Liver (tissue), 9 donors: ENCODE results near the gene CABP4. TPM values are rescaled to one million over a fixed set of nuclear protein-coding genes. Genes with fewer than 3 reads are reported as not detected.

Source experiments
- DNase-seq: peaks from one replicate; pipeline ENCODE4 v3.0.0-alpha.2; 2017; ENCODE audit warnings: low spot score
- H3K27ac ChIP-seq, 2 donors: one replicate each; pipeline ENCODE4 v1.7.0; 2013; ENCODE audit warnings: inconsistent platforms in 2 of 2, low read length in 2 of 2, control low read depth in 1 of 2, low read depth in 1 of 2, mild to moderate bottlenecking in 1 of 2
- H3K27me3 ChIP-seq, 4 donors: one replicate each; pipeline versions ENCODE4 v1.6.1 to v1.7.0; 2013; ENCODE audit warnings: low read length in 3 of 4, inconsistent platforms in 1 of 4, mild to moderate bottlenecking in 1 of 4, moderate library complexity in 1 of 4; ENCODE audit not compliant: control insufficient read depth in 4 of 4, insufficient read depth in 4 of 4
- H3K36me3 ChIP-seq, 4 donors: one replicate each; pipeline versions ENCODE4 v1.6.1 to v1.7.0; 2013; ENCODE audit warnings: low read length in 3 of 4, mild to moderate bottlenecking in 3 of 4, low read depth in 1 of 4, moderate library complexity in 1 of 4; ENCODE audit not compliant: control insufficient read depth in 4 of 4, insufficient read depth in 3 of 4
- H3K4me1 ChIP-seq, 4 donors: one replicate each; pipeline versions ENCODE4 v1.6.1 to v1.7.0; 2013; ENCODE audit warnings: low read length in 3 of 4, mild to moderate bottlenecking in 3 of 4, moderate library complexity in 1 of 4; ENCODE audit not compliant: control insufficient read depth in 4 of 4, insufficient read depth in 4 of 4
- H3K4me3 ChIP-seq, 3 donors: one replicate each; pipeline versions ENCODE4 v1.6.1 to v1.7.0; 2013; ENCODE audit warnings: low read length in 3 of 3, control low read depth in 1 of 3, low read depth in 1 of 3, mild to moderate bottlenecking in 1 of 3
- H3K9ac ChIP-seq, 2 donors: one replicate each; pipeline ENCODE4 v1.7.0; 2013; ENCODE audit warnings: low read length in 2 of 2, mild to moderate bottlenecking in 2 of 2, moderate library complexity in 2 of 2, control low read depth in 1 of 2, low read depth in 1 of 2
- H3K9me3 ChIP-seq, 4 donors: one replicate each; pipeline versions ENCODE4 v1.6.1 to v1.7.0; 2013; ENCODE audit warnings: low read length in 3 of 4; ENCODE audit not compliant: control insufficient read depth in 4 of 4
- ATF3 ChIP-seq: IDR thresholded peaks from 2 replicates; pipeline ENCODE4 v1.6.1; 2016; ENCODE audit warnings: antibody characterized with exemption
- CTCF ChIP-seq: fragments of 150-350 bp; IDR thresholded peaks from 2 replicates; pipeline ENCODE4 v1.5.1; 2017; ENCODE audit warnings: improper control_type of control experiment, low read depth, low read length; ENCODE audit not compliant: missing input control
- EGR1 ChIP-seq, 2 donors: IDR thresholded peaks; 2 replicates each; pipeline ENCODE4 v1.6.1; 2016 to 2018; ENCODE audit warnings: antibody characterized with exemption in 2 of 2, low read depth in 2 of 2
- FOXA1 ChIP-seq: IDR thresholded peaks from 2 replicates; pipeline ENCODE4 v1.6.1; 2016; ENCODE audit warnings: antibody characterized with exemption
- FOXA2 ChIP-seq: IDR thresholded peaks from 2 replicates; pipeline ENCODE4 v1.6.1; 2016; ENCODE audit warnings: antibody characterized with exemption
- GABPA ChIP-seq, 2 donors: IDR thresholded peaks in 1 of 2; conservative IDR thresholded peaks in 1 of 2; 2 replicates each; pipeline ENCODE4 v1.6.1; 2016; ENCODE audit warnings: antibody characterized with exemption in 2 of 2, mild to moderate bottlenecking in 1 of 2, moderate library complexity in 1 of 2
- HNF4A ChIP-seq, 2 donors: conservative IDR thresholded peaks; 2 replicates each; pipeline ENCODE4 v1.6.1; 2016; ENCODE audit warnings: antibody characterized with exemption in 2 of 2, mild to moderate bottlenecking in 2 of 2
- HNF4G ChIP-seq: IDR thresholded peaks from 2 replicates; pipeline ENCODE4 v1.6.1; 2016; ENCODE audit warnings: antibody characterized with exemption
- JUND ChIP-seq, 2 donors: IDR thresholded peaks; 2 replicates each; pipeline ENCODE4 v1.6.1; 2016; ENCODE audit warnings: antibody characterized with exemption in 2 of 2
- MAX ChIP-seq: IDR thresholded peaks from 2 replicates; pipeline ENCODE4 v1.6.1; 2016; ENCODE audit warnings: antibody characterized with exemption
- NR2F2 ChIP-seq: IDR thresholded peaks from 2 replicates; pipeline ENCODE4 v1.6.1; 2016; ENCODE audit warnings: antibody characterized with exemption
- RAD21 ChIP-seq, 2 donors: IDR thresholded peaks; 2 replicates each; pipeline ENCODE4 v1.6.1; 2016; ENCODE audit warnings: antibody characterized with exemption in 2 of 2, mild to moderate bottlenecking in 2 of 2
- REST ChIP-seq: IDR thresholded peaks from 2 replicates; pipeline ENCODE4 v1.6.1; 2016; ENCODE audit warnings: antibody characterized with exemption, mild to moderate bottlenecking
- RXRA ChIP-seq, 2 donors: IDR thresholded peaks; 2 replicates each; pipeline ENCODE4 v1.6.1; 2017 to 2018; ENCODE audit warnings: antibody characterized with exemption in 2 of 2, mild to moderate bottlenecking in 1 of 2
- SP1 ChIP-seq: IDR thresholded peaks from 2 replicates; pipeline ENCODE4 v1.6.1; 2018; ENCODE audit warnings: antibody characterized with exemption, mild to moderate bottlenecking
- TAF1 ChIP-seq: conservative IDR thresholded peaks from 2 replicates; pipeline ENCODE4 v1.6.1; 2016; ENCODE audit warnings: antibody characterized with exemption, mild to moderate bottlenecking
- YY1 ChIP-seq: IDR thresholded peaks from 2 replicates; pipeline ENCODE4 v1.6.1; 2016; ENCODE audit warnings: antibody characterized with exemption, mild to moderate bottlenecking
- ZBTB33 ChIP-seq: IDR thresholded peaks from 2 replicates; pipeline ENCODE4 v1.6.1; 2016; ENCODE audit warnings: antibody characterized with exemption
- WGBS: extraction: QIAGEN DNeasy Blood & Tissue Kit; methylation state at CpG from one replicate; pipeline ENCODE4 v1.1.7; 2013; 5-methylcytosine and 5-hydroxymethylcytosine counted together
- polyA plus RNA-seq, 2 donors: library from polyadenylated mRNA; stranded (reverse) in 1 of 2; unstranded in 1 of 2; fragments of 200-250 nt in 1 of 2; fragments of >200 nt in 1 of 2; fragmentation: Nextera tagmentation in 1 of 2; extraction: Ambion mirVana in 1 of 2; gene quantifications; one replicate each; pipeline versions ENCODE4 v1.2.1 to v1.2.3, GENCODE V29; 2013 to 2015
- total RNA-seq, 2 donors: library from RNA; depleted of rRNA; stranded (reverse); fragments of >200 nt; gene quantifications; one replicate each; pipeline ENCODE4 v1.2.3, GENCODE V29; 2014
- donor health status: healthy.
- donor health status: healthy.
- donor health status: healthy.
- donor health status: healthy.
- donor health status: healthy.

Gene CABP4
- total and polyA plus RNA-seq, 4 donors, result 0.85 to 2.9 (median 1.6) TPM

GRCh38 chr11:67437809-67438157 is 17.4 kb upstream of the CABP4 start:
- no peak for TF ChIP-seq ATF3
- TF ChIP-seq JUND (IDR thresholded peaks at IDR 0.05), result no peak
- TF ChIP-seq GABPA (IDR thresholded peaks at IDR 0.05 in 1 of 2, conservative IDR thresholded peaks at IDR 0.05 in 1 of 2), result no peak
- no peak for TF ChIP-seq CTCF
- no peak for TF ChIP-seq HNF4G
- TF ChIP-seq MAX, result no peak
- no peak for TF ChIP-seq HNF4A (conservative IDR thresholded peaks at IDR 0.05)
- TF ChIP-seq FOXA2, result no peak
- TF ChIP-seq YY1, result no peak
- TF ChIP-seq NR2F2, result no peak
- no peak for TF ChIP-seq FOXA1
- TF ChIP-seq RXRA (IDR thresholded peaks at IDR 0.05), result no peak
- no peak for TF ChIP-seq RAD21 (IDR thresholded peaks at IDR 0.05)
- TF ChIP-seq SP1, result no peak
- no peak for TF ChIP-seq EGR1 (IDR thresholded peaks at IDR 0.05; ENCODE audit: low read depth in 2 of 2)
- no peak for TF ChIP-seq ZBTB33
- TF ChIP-seq REST, result no peak
- no peak for TF ChIP-seq TAF1
- no peak for DNase-seq
- Histone ChIP-seq H3K9ac (no peak overlapping the region), H3K4me3 (peak overlapping the region in 1 of 3 donors; percentile 17), H3K27me3 (no peaks in the 10 kb centered on the region), H3K27ac (peak overlapping the region in 1 of 2 donors; percentile 59), H3K4me1 (peaks cover 4 to 18% (median 10%) of the 10 kb centered on the region in 4 donors), H3K36me3 (peaks cover 2 to 35% (median 8%) of the 10 kb centered on the region in 4 donors), H3K9me3 (no peaks in the 10 kb centered on the region)
- WGBS, result 77% methylated on average over 3 of the region's 3 CpGs
